Measurements from ENCODE around the gene NMUR1. TPM values are rescaled to one million over a fixed set of nuclear protein-coding genes. Genes with fewer than 3 reads are reported as not detected.
"Not testable (repeated sequence)": the region's sequence is repeated elsewhere in the genome, so short reads cannot be mapped to it uniquely, and the experiment has no call there.

Gene NMUR1, protein sequence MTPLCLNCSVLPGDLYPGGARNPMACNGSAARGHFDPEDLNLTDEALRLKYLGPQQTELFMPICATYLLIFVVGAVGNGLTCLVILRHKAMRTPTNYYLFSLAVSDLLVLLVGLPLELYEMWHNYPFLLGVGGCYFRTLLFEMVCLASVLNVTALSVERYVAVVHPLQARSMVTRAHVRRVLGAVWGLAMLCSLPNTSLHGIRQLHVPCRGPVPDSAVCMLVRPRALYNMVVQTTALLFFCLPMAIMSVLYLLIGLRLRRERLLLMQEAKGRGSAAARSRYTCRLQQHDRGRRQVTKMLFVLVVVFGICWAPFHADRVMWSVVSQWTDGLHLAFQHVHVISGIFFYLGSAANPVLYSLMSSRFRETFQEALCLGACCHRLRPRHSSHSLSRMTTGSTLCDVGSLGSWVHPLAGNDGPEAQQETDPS
- total RNA-seq: 1 to 10 TPM in 1 of 2 donors, under 1 TPM in 1; 0.21 to 3.2 TPM

DNA sequence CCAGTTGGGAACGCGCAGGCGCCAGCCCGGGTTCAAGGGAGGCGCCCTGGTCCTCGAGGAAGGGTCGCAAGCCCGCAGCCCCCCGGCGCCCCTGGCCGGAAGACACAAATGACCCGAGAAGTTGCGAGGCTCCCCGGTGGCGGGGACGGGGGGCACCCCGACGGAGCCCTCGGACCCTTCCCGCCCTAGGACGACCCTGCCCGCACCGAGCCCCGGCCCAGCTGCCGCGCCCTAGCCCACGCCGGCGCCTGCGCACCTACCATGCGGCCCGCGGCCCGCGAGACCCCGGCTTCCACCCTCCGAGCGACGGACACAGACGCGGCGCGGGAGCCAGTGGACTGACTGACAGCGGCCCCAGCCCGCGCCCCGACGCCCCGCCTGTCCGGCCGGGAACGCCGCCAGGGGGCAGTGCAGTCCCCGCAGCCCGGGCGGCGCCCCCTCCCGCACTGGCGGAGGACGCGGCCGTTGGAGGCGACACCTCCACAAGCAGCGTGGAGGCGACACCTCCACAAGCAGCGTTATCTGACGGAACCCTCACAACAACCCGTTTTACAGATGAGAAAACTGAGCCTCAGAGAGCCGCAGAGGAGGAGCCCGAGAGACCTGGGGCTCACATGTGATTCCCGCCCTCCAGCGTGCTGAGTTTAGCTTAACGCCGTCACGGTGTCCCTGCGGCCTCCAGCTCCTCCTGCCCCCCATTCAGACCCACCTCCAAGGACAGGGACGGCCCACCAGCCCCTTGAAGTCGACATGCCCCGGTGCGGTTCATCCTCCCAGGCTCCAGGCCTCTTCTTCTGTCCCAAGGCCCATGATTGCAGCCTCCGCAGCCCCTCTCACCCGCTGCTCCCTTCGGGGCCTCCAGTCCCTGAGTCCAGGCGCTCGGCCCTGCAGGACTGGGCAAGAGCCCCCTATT lies at the start of gene NMUR1:
Gene NMUR1 (minus strand): TSS at position 347 of the 913 bp plus-strand sequence. CDS start 84 bp downstream, at position 263.
- TF ChIP-seq, protein P1, sequence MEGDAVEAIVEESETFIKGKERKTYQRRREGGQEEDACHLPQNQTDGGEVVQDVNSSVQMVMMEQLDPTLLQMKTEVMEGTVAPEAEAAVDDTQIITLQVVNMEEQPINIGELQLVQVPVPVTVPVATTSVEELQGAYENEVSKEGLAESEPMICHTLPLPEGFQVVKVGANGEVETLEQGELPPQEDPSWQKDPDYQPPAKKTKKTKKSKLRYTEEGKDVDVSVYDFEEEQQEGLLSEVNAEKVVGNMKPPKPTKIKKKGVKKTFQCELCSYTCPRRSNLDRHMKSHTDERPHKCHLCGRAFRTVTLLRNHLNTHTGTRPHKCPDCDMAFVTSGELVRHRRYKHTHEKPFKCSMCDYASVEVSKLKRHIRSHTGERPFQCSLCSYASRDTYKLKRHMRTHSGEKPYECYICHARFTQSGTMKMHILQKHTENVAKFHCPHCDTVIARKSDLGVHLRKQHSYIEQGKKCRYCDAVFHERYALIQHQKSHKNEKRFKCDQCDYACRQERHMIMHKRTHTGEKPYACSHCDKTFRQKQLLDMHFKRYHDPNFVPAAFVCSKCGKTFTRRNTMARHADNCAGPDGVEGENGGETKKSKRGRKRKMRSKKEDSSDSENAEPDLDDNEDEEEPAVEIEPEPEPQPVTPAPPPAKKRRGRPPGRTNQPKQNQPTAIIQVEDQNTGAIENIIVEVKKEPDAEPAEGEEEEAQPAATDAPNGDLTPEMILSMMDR (IDR thresholded peaks at IDR 0.05): peak; percentile 80
- Histone ChIP-seq H3K27me3 (replicated peaks; ENCODE audit: insufficient read depth) (no peaks in the 10 kb centered on the region), H3K9me3 (no peaks in the 10 kb centered on the region), H3K36me3 (no peaks in the 10 kb centered on the region), H3K4me1 (ENCODE audit: control insufficient read depth in 1 of 2, low read depth in 2 of 2) (peaks cover 0 to 11% of the 10 kb centered on the region in 2 donors), H3K27ac (no peak within 1 kb of the TSS), H3K4me3 (peak within 1 kb of the TSS; percentile 60)
- ATAC-seq (ENCODE audit: insufficient number of reproducible peaks, low FRiP score, low read depth) (no peak), DNase-seq (ENCODE audit: low spot score) (no peak)

DNA sequence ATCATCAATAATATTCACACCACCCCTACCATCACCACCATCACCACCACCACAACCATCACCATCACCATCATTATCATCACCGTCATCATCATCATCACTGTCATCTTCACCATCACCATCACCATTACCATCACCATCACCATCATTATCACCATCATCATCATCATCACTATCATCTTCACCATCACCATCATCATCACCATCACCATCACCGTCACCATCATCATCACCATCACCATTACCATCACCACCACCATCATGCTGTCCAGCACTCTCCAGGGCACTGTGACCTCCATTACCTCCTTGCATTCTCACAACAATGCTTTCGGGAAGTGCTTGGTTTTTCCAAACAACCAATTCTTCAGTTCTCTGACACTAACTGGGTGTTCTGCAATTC lies 49.3 kb upstream of the NMUR1 start:
- ATAC-seq (ENCODE audit: insufficient number of reproducible peaks, low FRiP score, low read depth) (no peak), DNase-seq (ENCODE audit: low spot score) (no peak)
- no peaks in the 10 kb centered on the region for H3K27me3 ChIP-seq (replicated peaks; ENCODE audit: insufficient read depth)
- no peaks in the 10 kb centered on the region for H3K36me3 ChIP-seq
- TF ChIP-seq, protein P1 (IDR thresholded peaks at IDR 0.05): no peak
- no peak overlapping the region for H3K4me3 ChIP-seq
- no peaks in the 10 kb centered on the region for H3K4me1 ChIP-seq (ENCODE audit: control insufficient read depth in 1 of 2, low read depth in 2 of 2)
- no peak overlapping the region for H3K27ac ChIP-seq
- H3K9me3 ChIP-seq: no peaks in the 10 kb centered on the region

DNA sequence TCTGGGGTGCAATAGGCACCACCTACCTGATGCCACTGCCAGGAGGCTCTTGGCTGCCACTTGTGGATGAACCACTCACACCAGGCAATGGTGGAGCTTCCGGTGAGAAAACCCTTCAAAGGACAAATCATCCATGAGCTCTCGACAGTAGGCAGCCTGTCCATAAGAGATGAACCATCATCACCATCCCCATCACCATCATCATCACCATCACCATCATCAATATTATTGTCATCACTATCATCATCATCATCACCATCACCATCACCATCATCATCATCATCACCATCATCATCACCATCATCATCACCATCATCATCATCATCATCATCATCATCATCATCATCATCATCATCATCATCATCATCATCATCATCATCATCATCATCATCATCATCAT lies 48.4 kb upstream of the NMUR1 start:
- not testable (repeated sequence) for DNase-seq (ENCODE audit: low spot score); H3K9me3 ChIP-seq; ATAC-seq (ENCODE audit: insufficient number of reproducible peaks, low FRiP score, low read depth); H3K4me1 ChIP-seq (ENCODE audit: control insufficient read depth in 1 of 2, low read depth in 2 of 2); H3K36me3 ChIP-seq; H3K27me3 ChIP-seq (replicated peaks; ENCODE audit: insufficient read depth); H3K4me3 ChIP-seq; H3K27ac ChIP-seq

DNA sequence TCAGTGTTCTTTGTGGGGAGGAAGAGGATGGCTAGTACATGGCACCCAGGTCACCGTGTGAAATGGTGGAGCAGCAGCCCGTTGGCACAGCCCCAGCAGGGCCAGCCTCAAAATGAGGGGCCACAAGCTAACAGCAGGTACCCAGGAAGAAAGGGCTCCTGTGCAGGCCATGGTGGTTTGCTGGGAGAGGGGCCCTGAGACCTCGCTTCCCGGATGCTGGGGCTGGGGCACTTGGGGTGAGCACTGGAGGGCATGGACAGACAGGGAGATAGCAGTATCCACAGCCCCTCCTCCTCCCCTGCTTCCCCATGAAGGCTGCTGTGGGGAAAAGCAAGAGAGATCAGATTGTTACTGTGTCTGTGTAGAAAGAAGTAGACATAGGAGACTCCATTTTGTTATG lies 46.2 kb upstream of the NMUR1 start:
- Histone ChIP-seq H3K4me3 (no peak overlapping the region), H3K9me3 (no peaks in the 10 kb centered on the region), H3K27me3 (replicated peaks; ENCODE audit: insufficient read depth) (no peaks in the 10 kb centered on the region), H3K36me3 (no peaks in the 10 kb centered on the region), H3K4me1 (ENCODE audit: control insufficient read depth in 1 of 2, low read depth in 2 of 2) (no peaks in the 10 kb centered on the region), H3K27ac (no peak overlapping the region)
- TF ChIP-seq, protein P1 (IDR thresholded peaks at IDR 0.05): no peak
- ATAC-seq (ENCODE audit: insufficient number of reproducible peaks, low FRiP score, low read depth) (no peak), DNase-seq (ENCODE audit: low spot score) (no peak)

DNA sequence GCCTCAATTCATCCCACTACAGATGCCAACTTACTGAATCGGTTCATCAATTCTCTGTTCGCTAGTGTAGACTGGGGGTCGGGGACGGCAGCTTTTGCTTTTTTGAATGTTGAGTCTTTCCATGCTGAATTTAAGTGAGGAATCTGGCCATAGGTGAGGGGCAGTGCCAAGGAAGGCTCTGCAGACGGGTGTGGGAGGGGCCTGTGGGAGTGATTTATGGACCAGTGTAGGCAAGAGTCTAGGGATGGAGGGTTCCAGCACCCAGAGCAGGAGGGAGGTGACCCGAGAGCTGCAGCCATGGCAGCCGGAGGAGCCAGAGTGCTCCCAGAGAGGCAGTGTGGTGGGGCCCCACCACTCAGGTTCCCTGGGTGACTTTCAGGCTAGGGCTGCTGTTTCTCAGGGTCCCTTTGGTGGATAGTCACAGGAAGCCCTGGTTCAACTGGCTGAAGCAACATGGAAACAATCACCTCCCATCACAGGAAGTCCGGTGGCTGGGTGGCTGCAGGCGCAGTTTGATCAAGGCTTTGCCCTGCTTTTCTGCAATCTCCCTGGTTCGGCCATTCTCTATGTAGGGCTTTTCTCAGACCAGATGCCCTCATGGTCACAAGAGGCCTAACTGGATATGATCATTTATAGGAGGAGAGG lies 45.5 kb upstream of the NMUR1 start:
- DNase-seq (ENCODE audit: low spot score) (no peak), ATAC-seq (ENCODE audit: insufficient number of reproducible peaks, low FRiP score, low read depth) (no peak)
- Histone ChIP-seq H3K4me3 (no peak overlapping the region), H3K27ac (no peak overlapping the region), H3K36me3 (no peaks in the 10 kb centered on the region), H3K27me3 (replicated peaks; ENCODE audit: insufficient read depth) (no peaks in the 10 kb centered on the region), H3K9me3 (no peaks in the 10 kb centered on the region), H3K4me1 (ENCODE audit: control insufficient read depth in 1 of 2, low read depth in 2 of 2) (no peaks in the 10 kb centered on the region)
- TF ChIP-seq, protein P1 (IDR thresholded peaks at IDR 0.05): no peak
